Panc1 (cell line): Measurements from ENCODE around the gene ASB2.

Experiments used
- CTCF ChIP-seq: fragments of 450-650 bp; IDR thresholded peaks from 2 replicates; pipeline ENCODE4 v1.5.1; 2017; ENCODE audit warnings: mild to moderate bottlenecking
- POLR2AphosphoS5 ChIP-seq: IDR thresholded peaks from 2 replicates; pipeline ENCODE4 v1.6.1; 2012; ENCODE audit warnings: mild to moderate bottlenecking, low read depth, low read length, moderate library complexity
- REST ChIP-seq, 2 experiments: IDR thresholded peaks; 2 replicates each; pipeline ENCODE4 v1.6.1; 2011 to 2012; ENCODE audit warnings: low read depth in 2 of 2, control low read depth in 1 of 2, low read length in 1 of 2, mild to moderate bottlenecking in 1 of 2, moderate library complexity in 1 of 2; ENCODE audit not compliant: insufficient read depth in 1 of 2
- SIN3A ChIP-seq: IDR thresholded peaks from 2 replicates; pipeline ENCODE4 v1.6.1; 2012; ENCODE audit warnings: low read depth, mild to moderate bottlenecking, low read length, moderate library complexity, borderline replicate concordance; ENCODE audit not compliant: insufficient read depth
- TCF7L2 ChIP-seq: IDR thresholded peaks from 2 replicates; pipeline ENCODE4 v1.6.1; 2011; ENCODE audit warnings: mild to moderate bottlenecking, low read depth, low read length, inconsistent platforms

GRCh38 chr14:93884950-93885349, 91.4 kb downstream of the ASB2 start:
- TF ChIP-seq POLR2AphosphoS5 (no peak), TCF7L2 (no peak), CTCF (no peak), REST (IDR thresholded peaks at IDR 0.05; ENCODE audit: insufficient read depth in 1 of 2, low read depth in 2 of 2, low read length in 1 of 2) (no peak), SIN3A (no peak)
